ENCODE results near the gene DLX1.
"Not testable (repeated sequence)": the region's sequence is repeated elsewhere in the genome, so short reads cannot be mapped to it uniquely, and the experiment has no call there.

DLX1 gene

GRCh38 chr2:172120118-172120517 lies 34.8 kb downstream of the DLX1 start:
- DNase-seq, result no peak

DNA sequence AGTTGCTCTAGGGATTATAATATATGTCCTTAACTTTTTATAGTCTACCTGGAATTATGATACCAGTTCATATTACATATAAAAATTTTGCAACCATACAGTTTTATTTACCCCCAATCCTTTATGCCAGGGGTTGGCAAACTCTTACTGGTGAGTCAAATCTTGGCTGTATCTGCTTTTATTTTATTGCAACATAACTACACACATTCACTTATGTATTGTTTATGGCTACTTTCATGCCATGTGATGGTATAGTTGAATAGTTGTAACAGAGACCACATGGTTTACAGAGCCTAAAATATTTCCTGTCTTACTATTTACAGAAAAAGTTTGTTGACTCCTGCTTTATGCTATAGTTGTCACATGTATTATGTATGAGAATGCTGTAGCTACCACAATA lies 43.2 kb downstream of the DLX1 start:
- no peak for DNase-seq

DNA sequence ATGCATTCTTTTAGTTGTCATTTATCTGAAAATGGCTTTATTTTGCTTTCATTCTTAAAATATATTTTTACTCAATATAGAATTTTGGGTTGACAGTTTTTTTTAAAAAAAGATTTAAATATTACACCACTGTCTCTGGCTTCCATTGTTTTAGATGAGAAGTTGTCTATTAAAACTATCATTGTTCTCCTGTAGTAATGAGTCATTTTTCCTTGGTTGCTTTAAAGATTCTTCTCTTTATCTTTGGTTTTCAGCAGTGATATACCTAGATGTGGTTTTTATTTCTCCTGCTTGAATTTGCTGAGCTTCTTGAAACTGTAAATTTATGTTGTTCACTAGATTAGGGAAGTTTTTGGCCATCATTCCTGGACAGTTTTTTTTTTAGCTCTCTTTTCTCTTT lies 44.1 kb downstream of the DLX1 start:
- DNase-seq, result no peak

DNA sequence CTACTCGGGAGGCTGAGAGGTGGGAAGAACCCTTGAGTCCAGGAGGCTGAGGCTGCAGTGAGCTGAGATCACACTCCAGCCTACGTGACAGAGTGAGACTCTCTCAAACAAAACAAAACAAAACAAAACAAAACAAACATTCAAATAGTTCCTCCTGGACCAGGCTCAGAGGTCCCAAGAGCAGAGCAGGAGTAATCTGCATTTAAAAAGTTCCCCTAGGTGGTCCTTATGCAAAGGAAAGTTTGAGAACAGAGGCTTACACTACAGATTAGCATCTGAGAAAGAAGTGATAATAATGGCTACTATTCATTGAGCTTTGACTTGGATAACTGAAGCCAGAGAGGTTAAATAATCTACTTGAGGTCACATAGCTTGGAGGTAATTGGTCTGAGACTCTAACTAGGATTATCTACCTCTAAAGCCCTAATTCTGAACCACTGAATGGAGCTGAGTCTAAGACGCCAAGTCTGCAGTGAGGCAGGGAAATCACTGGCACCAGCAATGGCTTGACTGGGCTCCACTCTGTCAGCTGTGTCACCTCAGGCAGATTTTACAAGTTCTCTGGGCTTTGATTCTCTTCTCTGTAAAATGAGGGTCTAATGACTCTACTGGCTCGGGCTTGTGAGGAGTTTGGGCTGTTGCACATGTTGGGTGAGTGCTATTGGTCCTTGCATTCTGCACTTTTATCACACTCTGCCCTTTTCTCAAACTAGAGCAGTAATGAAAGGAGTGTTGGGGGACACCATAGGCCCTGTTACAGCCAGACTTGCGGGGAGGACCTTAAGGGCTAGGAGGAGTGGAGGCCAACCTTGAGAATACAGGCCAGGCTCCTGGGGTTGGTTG lies 46.6 kb downstream of the DLX1 start:
- no peak for DNase-seq

GRCh38 chr2:172134270-172134669 lies 49.0 kb downstream of the DLX1 start:
- DNase-seq, result no peak

GRCh38 chr2:172135446-172135845 lies 50.1 kb downstream of the DLX1 start:
- no peak for DNase-seq

- DNase-seq, result no peak
These were observed 51.8 kb downstream of the DLX1 start for GRCh38 chr2:172137109-172137508.

GRCh38 chr2:172137943-172138342 lies 52.6 kb downstream of the DLX1 start:
- DNase-seq, result no peak

- not testable (repeated sequence) for DNase-seq
These were observed 53.4 kb downstream of the DLX1 start for GRCh38 chr2:172138727-172139126.
